ENCODE results near the gene FRYL. TPM values are rescaled to one million over a fixed set of nuclear protein-coding genes. Genes with fewer than 3 reads are reported as not detected.

Gene FRYL
- total RNA-seq, 3 donors from 2014 or later: 205 to 416 (median 330) TPM

- DNase-seq (no peak), ATAC-seq (no peak)
- no peaks in the 10 kb centered on the region for H3K9me3 ChIP-seq
- intact Hi-C loops (cut with DNase I, micrococcal nuclease): no loop called here
- no peak for TF ChIP-seq CTCF (IDR thresholded peaks at IDR 0.05)
- H3K4me1 ChIP-seq (ENCODE audit: low read depth): no peaks in the 10 kb centered on the region
- peaks cover 17% of the 10 kb centered on the region for H3K36me3 ChIP-seq (ENCODE audit: low read depth)
- H3K4me3 ChIP-seq: no peak overlapping the region
Observed at GRCh38 chr4:48539597-48539996, 240.5 kb downstream of the FRYL start.

- intact Hi-C loops (cut with DNase I, micrococcal nuclease): no loop called here
- Histone ChIP-seq H3K36me3 (ENCODE audit: low read depth) (peaks cover 17% of the 10 kb centered on the region), H3K4me3 (no peak overlapping the region), H3K4me1 (ENCODE audit: low read depth) (no peaks in the 10 kb centered on the region), H3K9me3 (no peaks in the 10 kb centered on the region)
- ATAC-seq (no peak), DNase-seq (no peak)
- no peak for TF ChIP-seq CTCF (IDR thresholded peaks at IDR 0.05)
Observed at GRCh38 chr4:48538358-48538757, 241.7 kb downstream of the FRYL start.

GRCh38 chr4:48526406-48526805 lies 253.7 kb downstream of the FRYL start:
- H3K9me3 ChIP-seq: no peaks in the 10 kb centered on the region
- no peak overlapping the region for H3K4me3 ChIP-seq
- H3K36me3 ChIP-seq (ENCODE audit: low read depth): peaks cover 3% of the 10 kb centered on the region
- DNase-seq: no peak
- no peak for ATAC-seq
- no peaks in the 10 kb centered on the region for H3K4me1 ChIP-seq (ENCODE audit: low read depth)
- no peak for TF ChIP-seq CTCF (IDR thresholded peaks at IDR 0.05)
- intact Hi-C loops (cut with DNase I, micrococcal nuclease): no loop called here

GRCh38 chr4:48518143-48518542 lies 261.9 kb downstream of the FRYL start:
- ATAC-seq: no peak

GRCh38 chr4:48509543-48509942 lies 270.5 kb downstream of the FRYL start:
- no peak for TF ChIP-seq CTCF (IDR thresholded peaks at IDR 0.05)
- intact Hi-C loops (cut with DNase I, micrococcal nuclease): no loop called here
- DNase-seq (no peak), ATAC-seq (no peak)
- no peak overlapping the region for H3K4me3 ChIP-seq
- H3K4me1 ChIP-seq (ENCODE audit: low read depth): no peaks in the 10 kb centered on the region
- no peaks in the 10 kb centered on the region for H3K9me3 ChIP-seq
- peaks cover 16% of the 10 kb centered on the region for H3K36me3 ChIP-seq (ENCODE audit: low read depth)

More at GRCh38 chr4:48518143-48518542, 261.9 kb downstream of the FRYL start:
- TF ChIP-seq CTCF (IDR thresholded peaks at IDR 0.05): no peak
- DNase-seq: no peak
- Histone ChIP-seq H3K36me3 (ENCODE audit: low read depth) (peaks cover 4% of the 10 kb centered on the region), H3K9me3 (no peaks in the 10 kb centered on the region), H3K4me3 (no peak overlapping the region), H3K4me1 (ENCODE audit: low read depth) (no peaks in the 10 kb centered on the region)
- intact Hi-C loops (cut with DNase I, micrococcal nuclease): no loop called here

- Histone ChIP-seq H3K9me3 (no peaks in the 10 kb centered on the region), H3K4me1 (ENCODE audit: low read depth) (no peaks in the 10 kb centered on the region), H3K36me3 (ENCODE audit: low read depth) (peaks cover 16% of the 10 kb centered on the region), H3K4me3 (no peak overlapping the region)
- TF ChIP-seq CTCF (IDR thresholded peaks at IDR 0.05): no peak
- intact Hi-C loops (cut with DNase I, micrococcal nuclease): no loop called here
- no peak for DNase-seq
- no peak for ATAC-seq
Observed at GRCh38 chr4:48506716-48507115, 273.4 kb downstream of the FRYL start.
